Measurements from ENCODE around the gene FOXP1. TPM values are rescaled to one million over a fixed set of nuclear protein-coding genes. Genes with fewer than 3 reads are reported as not detected.

FOXP1 gene
- total RNA-seq, 2 experiments from 2014 or later, result 120 to 122 TPM

DNA sequence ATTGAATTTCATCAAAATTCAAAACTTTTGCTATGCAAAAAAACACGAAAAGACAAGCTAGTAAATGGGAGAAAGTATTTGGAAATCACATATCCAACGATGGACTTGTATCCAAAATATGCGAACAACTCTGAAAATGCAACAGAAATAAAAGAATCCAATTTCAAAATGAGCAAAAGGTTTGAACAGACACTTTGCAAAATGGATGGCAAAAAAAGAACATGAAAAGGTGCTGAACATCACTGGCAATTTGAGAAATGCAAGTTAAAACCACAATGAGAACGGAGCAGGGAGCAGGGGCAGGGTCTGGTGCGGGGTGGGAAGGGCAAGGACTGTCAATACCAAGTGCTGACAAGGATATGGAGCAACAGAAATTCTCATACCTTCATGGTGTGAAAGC lies 23.1 kb upstream of the FOXP1 start:
- CTCF ChIA-PET, result no interaction called here
- H3K27ac Mint-ChIP-seq, result no peak overlapping the region
- DNase-seq (no peak), ATAC-seq (no peak)
- no peaks in the 10 kb centered on the region for H3K36me3 Mint-ChIP-seq (ENCODE audit: low read depth)
- peaks cover 12% of the 10 kb centered on the region for H3K9me3 Mint-ChIP-seq (ENCODE audit: insufficient read depth)
- H3K4me1 Mint-ChIP-seq (ENCODE audit: low read depth), result no peaks in the 10 kb centered on the region
- POLR2A ChIA-PET, result no interaction called here
- H3K27me3 Mint-ChIP-seq (ENCODE audit: low read depth), result no peaks in the 10 kb centered on the region
- H3K4me3 Mint-ChIP-seq, result no peak overlapping the region

DNA sequence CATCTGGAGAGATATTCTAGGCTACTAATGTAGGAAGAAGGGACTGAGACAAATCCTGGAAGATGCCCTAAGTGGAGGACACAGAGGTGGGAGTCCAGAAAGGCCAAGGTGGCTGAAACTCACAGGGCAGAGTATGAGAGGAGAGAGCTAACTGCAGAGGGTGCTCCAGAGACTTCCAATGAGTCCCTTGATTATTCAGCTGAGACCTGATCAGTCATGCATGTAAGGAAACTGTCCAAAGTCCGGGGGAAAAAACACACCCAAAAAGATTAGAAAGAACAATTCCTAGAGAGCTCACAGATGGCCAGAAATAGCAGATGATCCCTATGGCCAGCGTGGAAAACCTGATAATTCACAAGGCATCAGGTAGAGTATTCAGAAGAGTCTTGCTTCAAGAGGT lies 18.7 kb upstream of the FOXP1 start:
- ChIA-PET CTCF (interaction anchor here (2.8 kb wide), 1 partner anchor 1052 kb away, joined by 6 read pairs; no protein-coding TSS in a partner anchor), POLR2A (interaction anchor here (0.6 kb wide), 1 partner anchor 10 kb away, joined by 3 read pairs; no protein-coding TSS in a partner anchor)
- peaks cover 7% of the 10 kb centered on the region for H3K9me3 Mint-ChIP-seq (ENCODE audit: insufficient read depth)
- H3K4me1 Mint-ChIP-seq (ENCODE audit: low read depth), result no peaks in the 10 kb centered on the region
- H3K27ac Mint-ChIP-seq, result no peak overlapping the region
- no peak for ATAC-seq
- DNase-seq, result no peak
- H3K4me3 Mint-ChIP-seq, result no peak overlapping the region
- no peaks in the 10 kb centered on the region for H3K36me3 Mint-ChIP-seq (ENCODE audit: low read depth)
- H3K27me3 Mint-ChIP-seq (ENCODE audit: low read depth), result no peaks in the 10 kb centered on the region

DNA sequence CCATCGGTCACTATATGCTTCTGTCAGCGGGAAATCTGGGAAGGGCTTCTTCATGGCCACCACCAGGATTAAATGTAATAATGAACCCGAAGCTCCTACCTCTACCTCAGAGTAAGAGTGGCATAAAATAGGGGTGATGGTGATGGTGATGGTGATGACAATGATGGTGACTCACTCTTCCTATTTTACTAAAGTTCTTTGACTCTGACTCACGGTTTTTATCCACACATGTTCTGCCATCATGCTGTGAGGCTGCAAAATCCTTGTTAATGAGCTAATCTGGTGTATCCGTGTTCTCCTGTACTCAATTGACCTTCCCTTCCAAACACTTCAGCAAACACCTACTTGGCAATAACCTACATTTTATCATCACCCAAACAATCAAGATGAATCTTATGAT lies 18.3 kb upstream of the FOXP1 start:
- Mint-ChIP-seq H3K4me1 (ENCODE audit: low read depth) (no peaks in the 10 kb centered on the region), H3K4me3 (no peak overlapping the region), H3K27ac (no peak overlapping the region), H3K36me3 (ENCODE audit: low read depth) (no peaks in the 10 kb centered on the region), H3K27me3 (ENCODE audit: low read depth) (no peaks in the 10 kb centered on the region), H3K9me3 (ENCODE audit: insufficient read depth) (peaks cover 7% of the 10 kb centered on the region)
- ChIA-PET POLR2A (interaction anchor here (0.6 kb wide), 2 partner anchors 10 to 813 kb away, joined by 3 read pairs; no protein-coding TSS in a partner anchor), CTCF (interaction anchor here (1.9 to 2.8 kb wide), 2 partner anchors 15 to 1051 kb away, joined by 6 to 7 read pairs; no protein-coding TSS in a partner anchor)
- ATAC-seq, result no peak
- no peak for DNase-seq

DNA sequence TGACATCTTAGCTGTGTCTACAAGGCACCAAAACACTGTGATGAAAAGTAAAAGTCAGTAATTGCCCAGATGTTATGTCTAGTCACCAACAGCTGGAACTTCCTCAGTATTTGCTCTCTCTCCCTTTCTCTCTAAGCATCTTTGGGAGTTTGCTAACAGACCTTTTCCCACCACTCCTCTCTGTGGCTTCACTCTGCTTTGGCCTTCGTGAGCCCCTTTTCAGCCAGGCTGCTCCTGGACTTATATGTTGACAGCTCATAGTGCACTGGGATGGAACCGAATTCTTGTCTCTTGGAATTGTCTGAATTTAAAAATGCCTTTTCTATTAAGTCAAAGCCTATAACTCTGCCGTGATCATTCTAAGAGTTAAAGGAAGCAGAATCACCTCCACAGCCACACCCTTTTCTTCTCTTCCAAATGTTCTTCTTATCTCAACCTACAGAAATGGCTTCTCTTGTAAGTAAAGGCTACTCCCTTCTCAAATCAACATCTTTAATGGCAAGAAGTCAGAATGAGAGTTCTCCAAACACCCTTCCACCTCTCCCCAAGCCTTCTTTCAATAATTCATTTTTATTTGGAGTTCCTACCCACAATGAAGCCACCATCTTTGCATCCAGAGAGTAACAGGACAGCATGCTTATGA lies 17.2 kb upstream of the FOXP1 start:
- H3K4me1 Mint-ChIP-seq (ENCODE audit: low read depth), result no peaks in the 10 kb centered on the region
- peaks cover 2% of the 10 kb centered on the region for H3K36me3 Mint-ChIP-seq (ENCODE audit: low read depth)
- CTCF ChIA-PET, result interaction anchor here (1.2 to 2.8 kb wide), 3 partner anchors 11 to 1050 kb away, joined by 3 to 7 read pairs (median 6); no protein-coding TSS in a partner anchor
- POLR2A ChIA-PET, result no interaction called here
- ATAC-seq (no peak), DNase-seq (no peak)
- H3K27ac Mint-ChIP-seq, result no peak overlapping the region
- no peaks in the 10 kb centered on the region for H3K27me3 Mint-ChIP-seq (ENCODE audit: low read depth)
- H3K9me3 Mint-ChIP-seq (ENCODE audit: insufficient read depth), result peaks cover 6% of the 10 kb centered on the region
- no peak overlapping the region for H3K4me3 Mint-ChIP-seq

DNA sequence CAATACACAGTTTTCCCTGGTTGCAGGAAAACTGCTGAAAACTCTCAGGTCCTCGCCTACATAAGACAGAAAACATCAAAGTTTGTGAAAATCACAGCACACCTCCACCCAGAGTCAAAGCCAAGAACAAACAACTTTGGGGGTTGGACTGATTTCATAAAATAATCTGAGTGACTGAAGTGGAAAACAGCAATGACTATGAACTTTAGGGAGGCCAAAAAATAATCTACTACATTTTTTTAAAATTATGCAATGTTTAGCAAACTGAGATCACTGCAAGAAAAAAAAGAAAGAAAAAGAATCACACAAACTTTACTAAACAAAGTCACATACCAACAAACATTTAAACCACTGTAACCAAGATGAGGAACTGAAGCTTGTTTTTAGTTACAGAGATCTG lies 15.9 kb upstream of the FOXP1 start:
- peaks cover 6% of the 10 kb centered on the region for H3K36me3 Mint-ChIP-seq (ENCODE audit: low read depth)
- H3K27me3 Mint-ChIP-seq (ENCODE audit: low read depth), result no peaks in the 10 kb centered on the region
- ATAC-seq, result no peak
- DNase-seq, result no peak
- no peaks in the 10 kb centered on the region for H3K4me1 Mint-ChIP-seq (ENCODE audit: low read depth)
- ChIA-PET POLR2A (no interaction called here), CTCF (interaction anchor here (2.8 kb wide), 1 partner anchor 1049 kb away, joined by 6 read pairs; no protein-coding TSS in a partner anchor)
- no peak overlapping the region for H3K27ac Mint-ChIP-seq
- peaks cover 10% of the 10 kb centered on the region for H3K9me3 Mint-ChIP-seq (ENCODE audit: insufficient read depth)
- no peak overlapping the region for H3K4me3 Mint-ChIP-seq

DNA sequence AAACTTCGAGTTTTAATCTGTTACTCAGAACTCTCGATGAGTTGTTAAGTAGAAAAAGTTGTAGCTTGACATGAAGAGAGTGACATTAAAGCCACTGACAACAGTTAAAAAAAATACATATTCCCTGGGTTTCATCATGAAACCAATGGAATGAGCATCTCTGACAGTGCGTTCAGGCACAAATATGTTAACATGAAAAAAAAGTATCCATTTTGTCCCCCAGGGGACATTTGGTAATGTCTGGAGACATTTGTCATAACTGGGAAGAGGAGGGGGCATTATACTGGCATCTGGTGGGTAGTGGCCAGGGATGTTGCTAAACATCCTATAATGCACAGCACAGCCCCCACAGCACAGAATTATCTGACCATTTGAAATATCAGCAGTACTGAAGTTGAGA lies 14.8 kb upstream of the FOXP1 start:
- Mint-ChIP-seq H3K4me3 (no peak overlapping the region), H3K27ac (no peak overlapping the region), H3K27me3 (ENCODE audit: low read depth) (no peaks in the 10 kb centered on the region), H3K9me3 (ENCODE audit: insufficient read depth) (peaks cover 14% of the 10 kb centered on the region), H3K36me3 (ENCODE audit: low read depth) (peaks cover 6% of the 10 kb centered on the region), H3K4me1 (ENCODE audit: low read depth) (no peaks in the 10 kb centered on the region)
- no peak for ATAC-seq
- ChIA-PET CTCF (no interaction called here), POLR2A (no interaction called here)
- DNase-seq, result no peak

DNA sequence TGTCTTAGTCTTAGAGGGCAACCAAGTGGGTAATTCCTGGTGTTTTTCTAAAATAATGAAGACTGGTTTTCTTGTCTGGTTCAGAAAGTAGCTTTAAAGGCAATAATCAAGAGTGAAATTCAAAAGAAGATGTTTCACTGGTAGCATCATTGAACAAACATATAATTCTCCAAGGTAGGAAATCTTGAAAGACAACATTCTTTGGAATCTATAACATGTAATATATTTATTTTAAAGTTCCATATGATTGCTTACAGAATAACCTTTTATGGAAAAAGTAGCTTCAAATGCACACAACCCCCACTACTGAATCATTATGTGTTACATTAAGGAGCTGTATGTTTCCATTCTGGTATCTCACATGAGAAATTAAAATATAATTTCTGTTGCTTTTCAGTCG lies 13.8 kb upstream of the FOXP1 start:
- H3K9me3 Mint-ChIP-seq (ENCODE audit: insufficient read depth), result peaks cover 14% of the 10 kb centered on the region

DNA sequence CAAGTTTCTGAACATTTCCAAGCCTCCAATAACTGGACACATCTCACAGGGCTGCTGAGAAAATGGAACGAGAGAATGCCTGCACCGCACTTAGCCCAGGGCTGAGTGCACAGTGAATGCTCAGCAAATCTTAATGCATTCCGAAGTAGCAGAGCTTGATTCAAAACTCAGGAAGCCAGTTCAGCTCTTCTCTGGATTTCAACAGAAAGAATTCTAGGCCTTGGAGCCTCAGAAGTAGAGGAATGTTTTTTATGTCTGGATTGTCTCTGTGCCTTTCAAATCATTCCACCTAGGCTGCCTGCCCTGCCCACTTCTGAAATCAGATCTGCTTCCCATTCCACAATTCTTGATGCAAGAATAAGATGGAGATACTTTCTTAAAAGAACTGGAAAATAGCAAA lies 9.6 kb upstream of the FOXP1 start:
- peaks cover 14% of the 10 kb centered on the region for H3K9me3 Mint-ChIP-seq (ENCODE audit: insufficient read depth)
- ATAC-seq (no peak), DNase-seq (no peak)
- ChIA-PET CTCF (no interaction called here), POLR2A (no interaction called here)
- no peaks in the 10 kb centered on the region for H3K4me1 Mint-ChIP-seq (ENCODE audit: low read depth)
- no peak overlapping the region for H3K4me3 Mint-ChIP-seq
- no peak overlapping the region for H3K27ac Mint-ChIP-seq
- no peaks in the 10 kb centered on the region for H3K27me3 Mint-ChIP-seq (ENCODE audit: low read depth)
- H3K36me3 Mint-ChIP-seq (ENCODE audit: low read depth), result peaks cover 6% of the 10 kb centered on the region

More for the DNA sequence above, 13.8 kb upstream of the FOXP1 start:
- Mint-ChIP-seq H3K27me3 (ENCODE audit: low read depth) (no peaks in the 10 kb centered on the region), H3K27ac (no peak overlapping the region), H3K4me3 (no peak overlapping the region), H3K4me1 (ENCODE audit: low read depth) (no peaks in the 10 kb centered on the region), H3K36me3 (ENCODE audit: low read depth) (peaks cover 6% of the 10 kb centered on the region)
- ChIA-PET POLR2A (no interaction called here), CTCF (interaction anchor here (1.1 kb wide), 1 partner anchor 11 kb away, joined by 4 read pairs; no protein-coding TSS in a partner anchor)
- ATAC-seq (no peak), DNase-seq (no peak)

DNA sequence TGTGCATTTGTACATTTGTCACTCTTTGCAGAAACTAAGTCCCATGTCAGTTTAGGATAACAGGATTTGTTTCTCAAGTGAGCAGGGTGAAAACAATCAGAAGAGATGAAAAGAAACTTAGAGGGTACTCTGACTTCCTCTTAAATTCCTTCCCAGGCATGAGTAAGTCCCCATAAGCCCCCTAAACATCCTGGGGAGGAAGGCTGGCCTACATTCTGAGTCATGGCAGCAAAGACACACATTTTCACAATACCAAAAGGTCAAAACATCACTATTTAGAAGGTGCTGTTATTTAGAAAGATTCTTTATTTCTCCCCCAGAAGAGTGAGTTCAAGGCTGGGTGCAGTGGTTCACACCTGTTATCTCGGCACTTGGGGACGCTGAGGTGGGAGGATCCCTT lies 7.6 kb upstream of the FOXP1 start:
- no peak overlapping the region for H3K4me3 Mint-ChIP-seq
- no peaks in the 10 kb centered on the region for H3K27me3 Mint-ChIP-seq (ENCODE audit: low read depth)
- peaks cover 11% of the 10 kb centered on the region for H3K9me3 Mint-ChIP-seq (ENCODE audit: insufficient read depth)
- CTCF ChIA-PET, result interaction anchor here (0.6 to 2.2 kb wide), 2 partner anchors 90 to 149 kb away, joined by 3 to 9 read pairs; no protein-coding TSS in a partner anchor
- H3K27ac Mint-ChIP-seq, result no peak overlapping the region
- H3K4me1 Mint-ChIP-seq (ENCODE audit: low read depth), result peaks cover 5% of the 10 kb centered on the region
- POLR2A ChIA-PET, result no interaction called here
- no peak for ATAC-seq
- peaks cover 4% of the 10 kb centered on the region for H3K36me3 Mint-ChIP-seq (ENCODE audit: low read depth)
- DNase-seq, result no peak

DNA sequence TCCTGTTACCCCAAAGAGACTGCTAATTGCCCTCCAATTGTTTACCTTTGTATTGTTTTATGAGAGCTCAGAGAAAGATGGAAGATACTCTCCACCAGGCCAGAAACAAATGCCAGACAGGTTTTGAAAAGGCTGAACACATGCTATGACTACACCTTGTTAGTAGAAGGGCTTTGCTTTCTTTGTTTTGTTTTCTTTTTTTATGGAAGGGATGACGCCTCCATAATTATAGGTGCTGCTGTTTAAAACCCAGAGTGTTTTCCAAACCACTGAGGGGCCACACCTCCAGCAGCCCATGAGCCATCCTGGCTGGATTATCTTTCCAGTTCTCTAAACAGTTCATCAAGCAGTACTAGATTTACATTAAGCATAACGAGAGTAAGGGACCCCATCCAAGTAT lies 5.6 kb upstream of the FOXP1 start:
- H3K4me1 Mint-ChIP-seq (ENCODE audit: low read depth), result peaks cover 19% of the 10 kb centered on the region
- DNase-seq (no peak), ATAC-seq (no peak)
- no peak overlapping the region for H3K4me3 Mint-ChIP-seq
- no peaks in the 10 kb centered on the region for H3K27me3 Mint-ChIP-seq (ENCODE audit: low read depth)
- H3K27ac Mint-ChIP-seq, result no peak overlapping the region
- H3K9me3 Mint-ChIP-seq (ENCODE audit: insufficient read depth), result peaks cover under 1% of the 10 kb centered on the region
- POLR2A ChIA-PET, result no interaction called here
- H3K36me3 Mint-ChIP-seq (ENCODE audit: low read depth), result no peaks in the 10 kb centered on the region
- CTCF ChIA-PET, result interaction anchor here (0.6 to 2.2 kb wide), 3 partner anchors 92 to 504 kb away, joined by 3 to 9 read pairs (median 6); no protein-coding TSS in a partner anchor

DNA sequence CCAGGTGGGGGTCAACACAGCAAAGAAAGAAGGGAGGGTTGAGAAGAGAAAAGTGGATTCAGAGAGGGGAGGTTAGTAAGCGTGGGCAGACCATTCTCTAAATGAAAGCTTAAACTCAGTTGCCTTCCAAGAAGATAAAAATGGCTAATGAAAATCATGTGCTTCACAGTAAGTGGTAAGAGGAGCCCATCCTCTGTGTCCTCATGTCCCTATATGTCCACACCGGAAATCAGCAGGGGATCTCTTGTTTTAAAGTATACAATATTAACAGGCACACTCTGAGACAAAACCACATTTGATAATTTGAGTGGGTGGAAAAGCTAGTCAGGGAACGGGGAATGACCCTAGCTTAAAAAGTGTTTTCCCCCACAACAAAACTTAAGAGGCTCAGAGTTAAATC lies 4.4 kb upstream of the FOXP1 start:
- ChIA-PET CTCF (interaction anchor here (0.7 to 1.7 kb wide), 3 partner anchors 93 to 1056 kb away, joined by 3 to 6 read pairs (median 3); no protein-coding TSS in a partner anchor), POLR2A (no interaction called here)
- no peak overlapping the region for H3K4me3 Mint-ChIP-seq
- H3K9me3 Mint-ChIP-seq (ENCODE audit: insufficient read depth), result no peaks in the 10 kb centered on the region
- no peaks in the 10 kb centered on the region for H3K36me3 Mint-ChIP-seq (ENCODE audit: low read depth)
- DNase-seq (no peak), ATAC-seq (no peak)
- no peaks in the 10 kb centered on the region for H3K27me3 Mint-ChIP-seq (ENCODE audit: low read depth)
- peaks cover 19% of the 10 kb centered on the region for H3K4me1 Mint-ChIP-seq (ENCODE audit: low read depth)
- no peak overlapping the region for H3K27ac Mint-ChIP-seq

DNA sequence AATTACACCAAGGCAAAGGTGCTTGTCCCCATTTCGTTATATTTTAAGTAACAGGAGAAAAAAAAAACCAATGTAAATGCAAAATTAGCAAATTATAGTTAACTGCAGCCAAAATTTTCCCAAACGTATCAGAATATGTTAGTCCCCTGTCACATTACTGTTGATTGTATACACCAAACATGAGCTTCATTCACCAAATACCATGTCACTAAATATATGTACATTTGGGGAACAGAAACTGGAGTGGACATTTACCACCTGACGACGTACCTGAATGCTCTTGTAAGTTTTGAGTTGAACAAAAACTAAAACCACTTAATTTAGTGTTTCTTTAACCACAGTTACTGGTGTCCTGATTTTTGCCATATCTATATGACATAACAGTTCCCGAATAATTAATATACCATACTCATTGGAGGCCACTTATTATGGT lies 3.3 kb upstream of the FOXP1 start:
- ATAC-seq (no peak), DNase-seq (no peak)
- Mint-ChIP-seq H3K36me3 (ENCODE audit: low read depth) (no peaks in the 10 kb centered on the region), H3K4me3 (no peak overlapping the region), H3K9me3 (ENCODE audit: insufficient read depth) (no peaks in the 10 kb centered on the region), H3K27ac (no peak overlapping the region), H3K27me3 (ENCODE audit: low read depth) (no peaks in the 10 kb centered on the region), H3K4me1 (ENCODE audit: low read depth) (peaks cover 19% of the 10 kb centered on the region)
- ChIA-PET CTCF (interaction anchor here (0.6 to 3.2 kb wide), 14 partner anchors 10 to 1458 kb away, joined by 3 to 19 read pairs (median 4); no protein-coding TSS in a partner anchor), POLR2A (interaction anchor here (0.7 kb wide), 1 partner anchor 357 kb away, joined by 4 read pairs; no protein-coding TSS in a partner anchor)
